Activated CD4-positive, alpha-beta T cell treated with anti-CD3 and anti-CD28 coated beads, Interleukin-2, amount 10 ng/mL, durations not matched to agents 7 days and 5 days (primary cell): ENCODE data around the gene IDH3G. TPM values are rescaled to one million over a fixed set of nuclear protein-coding genes. Genes with fewer than 3 reads are reported as not detected.

Experiments used
- total RNA-seq, 2 experiments: library from RNA; stranded (reverse); gene quantifications; one replicate each; pipeline ENCODE4 v1.2.3, GENCODE V29; 2021

Gene IDH3G
- total RNA-seq, 2 experiments from 2014 or later: 60.1 to 64.8 TPM

Other genes with a start within 250 kb of the IDH3G start
- 10 to 100 TPM; 22.5 to 23.8 TPM for gene CCNQ, start 195.2 kb downstream of the IDH3G start, total RNA-seq
- not detected for gene DUSP9, start 147.2 kb downstream of the IDH3G start, total RNA-seq
- not detected for gene PNCK, start 120.6 kb downstream of the IDH3G start, total RNA-seq
- gene SLC6A8, start 106.4 kb downstream of the IDH3G start, total RNA-seq: under 1 TPM; 0.65 to 0.69 TPM
- 100 to 1,000 TPM; 142 to 148 TPM for gene BCAP31, start 70.0 kb downstream of the IDH3G start, total RNA-seq
- gene ABCD1, start 69.5 kb downstream of the IDH3G start, total RNA-seq: 10 to 100 TPM; 15.4 to 16.0 TPM
- under 1 TPM; 0.23 to 0.35 TPM for gene PLXNB3, start 30.1 kb downstream of the IDH3G start, total RNA-seq
- not detected for gene SRPK3, start 13.3 kb downstream of the IDH3G start, total RNA-seq
- 100 to 1,000 TPM; 193 to 203 TPM for gene SSR4, start 293 bp upstream of the IDH3G start, total RNA-seq
- gene PDZD4, start 36.2 kb upstream of the IDH3G start, total RNA-seq: under 1 TPM; 0.32 to 0.60 TPM
- 1 to 10 TPM; 1.9 to 2.1 TPM for gene L1CAM, start 91.8 kb upstream of the IDH3G start, total RNA-seq
- not detected for gene AVPR2, start 110.3 kb upstream of the IDH3G start, total RNA-seq
- gene ARHGAP4, start 131.9 kb upstream of the IDH3G start, total RNA-seq: 100 to 1,000 TPM; 303 to 334 TPM
- 10 to 100 TPM; 72.9 to 83.2 TPM for gene NAA10, start 140.7 kb upstream of the IDH3G start, total RNA-seq
- 10 to 100 TPM; 14.2 to 16.5 TPM for gene RENBP, start 150.3 kb upstream of the IDH3G start, total RNA-seq
- 100 to 1,000 TPM; 116 to 121 TPM for gene HCFC1, start 177.4 kb upstream of the IDH3G start, total RNA-seq
- 1 to 10 TPM; 7.9 to 8.5 TPM for gene TMEM187, start 178.4 kb upstream of the IDH3G start, total RNA-seq
- 100 to 1,000 TPM; 107 to 112 TPM for gene IRAK1, start 225.5 kb upstream of the IDH3G start, total RNA-seq